Right forelimb (tissue), 1 donor: Measurements from ENCODE around the gene GATAD2A.

Experiments used
- DNase-seq: peaks from one replicate; pipeline ENCODE4 v3.0.0-alpha.2; 2018

The GATAD2A gene

DNA sequence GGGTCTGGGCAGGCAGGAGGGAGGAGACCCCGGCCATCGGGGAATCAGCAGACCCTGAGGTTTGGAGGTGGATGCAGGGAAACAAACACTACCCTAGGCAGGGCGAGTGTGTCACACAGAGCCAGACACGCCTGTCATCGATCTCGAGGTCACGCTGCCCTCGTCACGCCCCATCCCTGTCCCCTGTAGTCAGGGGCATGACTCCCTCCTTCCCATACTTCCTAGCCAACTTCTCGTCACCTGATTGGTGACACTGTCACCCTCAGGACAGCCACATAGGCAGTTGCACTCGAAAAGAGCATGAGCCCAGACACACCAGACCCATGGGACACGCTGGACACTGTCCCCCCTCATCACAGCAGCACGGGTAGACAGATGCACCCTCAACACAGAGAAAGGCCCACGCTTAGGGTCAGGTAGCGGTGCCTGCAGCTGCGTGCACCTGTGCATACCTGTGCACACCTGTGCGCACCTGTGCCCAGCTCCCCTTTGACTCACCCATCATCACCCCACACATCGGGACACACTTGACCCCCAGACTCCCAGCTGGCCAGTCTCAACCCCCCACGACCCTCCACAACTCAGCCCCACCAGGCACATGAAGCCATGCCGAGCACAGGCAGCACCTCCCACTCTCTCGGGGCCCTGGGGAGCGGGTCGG, 144.5 kb downstream of the GATAD2A start:
- DNase-seq: no peak

DNA sequence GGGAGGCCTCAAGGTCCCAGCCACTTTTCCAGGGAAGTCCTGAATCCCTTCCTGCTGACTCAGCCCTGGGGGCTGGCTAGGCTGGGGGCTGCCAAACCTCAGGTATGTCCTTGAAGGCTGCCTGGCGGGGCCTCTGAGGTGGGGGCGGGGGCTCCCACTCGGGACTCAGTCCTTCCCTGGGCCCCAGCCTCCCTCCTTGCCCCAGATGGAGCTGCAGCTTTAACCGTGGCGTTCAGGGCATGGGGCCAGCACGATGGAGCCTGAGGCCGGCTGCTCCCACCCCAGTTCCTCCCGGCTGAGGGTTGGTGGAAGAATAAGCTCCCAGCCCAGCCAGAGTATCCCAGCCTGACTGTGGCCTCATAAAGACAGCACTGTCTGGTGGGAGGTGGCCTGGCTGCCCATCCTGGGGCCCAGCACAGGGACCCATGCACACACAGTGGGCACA, 145.0 kb downstream of the GATAD2A start:
- DNase-seq: peak; percentile 78

DNA sequence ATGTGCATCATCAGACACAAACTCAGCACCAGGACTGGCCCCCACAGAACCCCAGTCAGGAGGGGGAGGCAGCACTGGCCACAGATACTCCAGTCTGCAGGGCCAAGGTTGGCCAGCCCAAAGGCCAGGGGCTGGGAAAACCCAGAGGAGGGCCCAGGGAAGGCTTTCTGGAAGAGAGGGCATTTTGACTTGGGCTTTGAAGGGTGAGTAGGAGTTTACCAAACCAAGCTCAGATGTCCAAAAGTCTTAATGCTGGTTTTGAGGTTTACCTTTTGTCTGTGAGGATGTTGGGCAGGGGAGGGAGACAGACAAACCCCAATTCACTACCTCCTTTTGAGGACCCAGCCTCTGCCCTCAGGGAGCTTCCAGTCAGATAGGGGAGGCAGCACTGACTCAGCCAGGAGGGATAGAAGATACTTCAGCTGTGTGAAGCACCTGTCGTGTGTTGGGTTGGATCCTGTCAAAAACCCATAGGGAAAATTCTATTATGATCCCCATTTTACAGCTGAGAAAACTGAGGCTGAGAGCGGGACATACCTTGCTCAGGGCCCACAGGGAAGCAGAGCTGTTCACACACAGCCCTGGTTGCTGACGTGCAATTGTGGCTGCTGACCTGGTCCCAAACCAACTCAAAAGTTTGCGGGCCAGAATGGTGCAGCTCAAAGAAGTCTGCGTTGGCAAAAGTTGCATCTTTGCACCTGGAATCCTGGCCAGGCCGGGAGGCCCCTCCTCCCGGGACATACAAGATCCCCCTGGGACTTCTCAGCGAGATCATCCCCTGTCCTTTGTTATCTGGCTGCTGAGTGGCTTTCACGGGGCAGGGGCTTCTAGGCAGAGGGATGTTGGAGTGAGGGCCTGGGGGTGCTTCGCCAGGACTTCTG, 145.7 kb downstream of the GATAD2A start:
- no peak for DNase-seq

DNA sequence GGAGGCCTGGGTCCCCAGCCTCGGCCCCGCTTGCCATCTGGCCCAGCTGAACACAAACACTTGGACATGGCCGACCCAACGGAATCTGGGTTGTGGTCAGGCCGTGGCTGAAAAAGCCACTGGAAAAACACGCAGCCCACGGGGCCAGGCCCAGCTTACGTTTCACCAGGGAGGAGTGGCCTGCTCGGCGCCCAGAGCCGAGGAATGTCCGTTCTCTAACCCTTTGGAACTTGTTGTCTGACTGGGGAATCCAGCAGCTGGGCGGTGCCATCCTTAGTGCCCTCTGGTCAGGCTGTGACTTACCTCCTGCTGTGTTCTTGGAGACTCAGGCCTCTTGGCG, 146.3 kb downstream of the GATAD2A start:
- no peak for DNase-seq

DNA sequence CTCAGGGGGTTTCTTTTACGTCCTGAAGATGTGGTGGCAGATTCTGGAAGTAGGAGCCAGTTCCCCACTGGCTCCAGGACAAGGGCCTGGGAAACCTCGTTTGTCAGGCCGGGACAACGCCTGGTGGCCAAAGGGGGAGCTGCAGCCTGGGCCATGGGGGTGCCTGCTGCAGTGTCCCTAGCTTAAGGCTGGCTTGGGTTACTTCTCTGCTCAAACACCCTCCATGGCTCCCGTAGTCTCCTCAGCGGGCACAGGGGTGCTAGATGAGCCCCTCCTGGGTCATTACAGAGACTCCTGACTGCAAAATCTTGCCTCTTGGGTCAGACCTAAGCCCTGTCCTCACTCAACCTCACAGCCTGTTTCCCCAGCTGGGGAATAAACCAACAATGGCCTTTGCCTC, 147.3 kb downstream of the GATAD2A start:
- DNase-seq: no peak

DNA sequence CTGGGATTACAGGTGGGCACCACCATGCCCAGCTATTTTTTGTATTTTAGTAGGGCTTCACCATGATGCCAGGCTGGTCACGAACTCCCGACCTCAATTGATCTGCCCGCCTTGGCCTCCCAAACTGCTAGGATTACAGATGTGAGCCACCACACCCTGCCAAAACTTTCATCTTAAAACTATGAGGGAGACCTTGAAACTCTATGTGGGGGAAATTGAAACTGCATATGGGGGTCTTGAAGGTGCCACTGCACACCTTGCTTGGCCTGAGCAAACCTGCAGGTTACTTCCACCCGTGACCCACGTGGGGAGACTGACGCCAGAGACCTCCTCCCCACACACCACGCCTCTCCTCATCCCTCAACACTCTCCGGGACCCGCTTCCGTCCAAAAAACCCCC, 148.2 kb downstream of the GATAD2A start:
- DNase-seq: no peak

DNA sequence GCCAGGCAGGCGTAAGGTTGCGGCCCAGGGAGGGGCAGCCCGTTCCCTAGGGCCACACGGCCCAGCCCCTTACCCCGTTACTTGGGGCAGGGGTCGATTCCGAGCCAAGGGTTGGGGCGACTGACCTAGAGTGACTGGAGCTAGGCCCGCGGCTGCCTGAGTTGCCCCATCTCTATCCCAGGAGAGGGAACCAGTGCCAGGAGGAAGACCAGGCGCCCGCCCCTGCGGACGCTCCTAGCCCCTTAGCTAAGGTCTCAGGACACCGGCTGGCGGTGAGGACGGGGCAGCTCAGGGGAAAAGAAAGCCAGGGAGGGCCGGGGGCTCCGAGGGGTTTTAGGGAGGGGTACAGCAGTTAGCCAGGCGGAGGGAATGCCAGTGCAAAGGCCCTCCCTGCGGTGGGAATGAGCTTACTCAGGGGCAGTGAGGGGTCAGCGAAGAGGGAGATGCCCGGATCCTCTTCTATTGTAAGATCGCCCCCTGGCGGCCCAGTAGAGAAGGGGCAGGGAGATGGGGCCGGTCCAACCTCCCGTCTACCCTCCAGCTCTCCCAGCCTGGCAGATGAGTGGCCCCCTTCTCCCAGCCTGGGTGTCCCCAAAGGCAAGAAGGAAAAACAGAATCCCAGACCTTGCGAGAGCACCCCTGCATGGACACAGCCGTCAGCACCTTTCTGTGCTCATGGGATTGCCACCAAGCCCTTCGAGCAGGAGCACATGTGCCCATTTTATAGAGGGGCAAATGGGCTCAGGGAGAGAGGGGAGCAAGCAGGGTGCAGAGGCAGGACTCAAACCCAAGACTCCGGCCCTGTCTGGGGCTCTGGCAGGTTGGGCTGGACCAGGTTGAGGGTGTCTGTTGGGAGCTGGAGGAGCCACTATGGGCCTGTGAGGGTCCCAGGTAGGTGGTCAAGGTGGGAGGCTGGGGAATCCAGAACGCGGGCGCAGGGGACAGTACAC, 148.9 kb downstream of the GATAD2A start:
- DNase-seq: no peak

DNA sequence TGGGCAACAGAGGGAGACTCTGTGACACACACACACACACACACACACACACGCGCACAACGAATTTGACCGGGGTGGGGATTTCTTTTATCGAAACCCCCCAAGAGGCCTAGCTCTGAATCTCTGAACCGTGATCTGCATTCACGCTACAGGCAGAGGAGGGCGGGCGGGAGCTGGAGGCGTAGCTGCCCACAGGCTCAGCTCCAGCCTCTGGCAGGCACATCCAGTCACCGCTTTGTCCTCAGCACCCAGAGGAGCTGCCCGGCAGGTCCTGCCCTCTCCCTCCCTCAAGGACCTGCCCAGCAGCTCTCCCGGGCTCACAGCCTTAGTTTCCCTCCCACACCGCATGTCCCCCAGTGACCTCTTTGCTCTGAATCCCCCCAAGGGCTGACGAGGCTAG, 152.6 kb downstream of the GATAD2A start:
- DNase-seq: no peak
